ENCODE measurements around the gene TRAK1. TPM values are rescaled to one million over a fixed set of nuclear protein-coding genes. Genes with fewer than 3 reads are reported as not detected.

The TRAK1 gene
- total RNA-seq, 1 donor from 2014 or later = 53.8 TPM

GRCh38 chr3:42198709-42199108, 107.6 kb downstream of the TRAK1 start:
- Mint-ChIP-seq H3K4me1 (ENCODE audit: low read depth) (no peaks in the 10 kb centered on the region), H3K27me3 (no peaks in the 10 kb centered on the region), H3K27ac (no peak overlapping the region), H3K4me3 (ENCODE audit: low read depth) (no peak overlapping the region), H3K9me3 (ENCODE audit: low read depth) (no peaks in the 10 kb centered on the region), H3K36me3 (ENCODE audit: insufficient read depth) (peaks cover 32% of the 10 kb centered on the region)
- TF ChIP-seq CTCF (IDR thresholded peaks at IDR 0.05; ENCODE audit: unreplicated experiment) = no peak
- DNase-seq (ENCODE audit: low spot score, unreplicated experiment) = no peak

GRCh38 chr3:42202217-42202865, 111.2 kb downstream of the TRAK1 start:
- no peak for DNase-seq (ENCODE audit: low spot score, unreplicated experiment)
- H3K4me1 Mint-ChIP-seq (ENCODE audit: low read depth) = no peaks in the 10 kb centered on the region
- no peak overlapping the region for H3K4me3 Mint-ChIP-seq (ENCODE audit: low read depth)
- no peak overlapping the region for H3K27ac Mint-ChIP-seq
- H3K9me3 Mint-ChIP-seq (ENCODE audit: low read depth) = no peaks in the 10 kb centered on the region
- H3K27me3 Mint-ChIP-seq = no peaks in the 10 kb centered on the region
- peaks cover 33% of the 10 kb centered on the region for H3K36me3 Mint-ChIP-seq (ENCODE audit: insufficient read depth)
- TF ChIP-seq CTCF (IDR thresholded peaks at IDR 0.05; ENCODE audit: unreplicated experiment) = no peak

- no peak for TF ChIP-seq CTCF (IDR thresholded peaks at IDR 0.05; ENCODE audit: unreplicated experiment)
These were observed 113.9 kb downstream of the TRAK1 start for GRCh38 chr3:42204867-42205599.

GRCh38 chr3:42205800-42206514, 114.8 kb downstream of the TRAK1 start:
- Mint-ChIP-seq H3K4me1 (ENCODE audit: low read depth) (peaks cover 3% of the 10 kb centered on the region), H3K36me3 (ENCODE audit: insufficient read depth) (peaks cover 32% of the 10 kb centered on the region), H3K9me3 (ENCODE audit: low read depth) (no peaks in the 10 kb centered on the region), H3K27me3 (no peaks in the 10 kb centered on the region), H3K4me3 (ENCODE audit: low read depth) (no peak overlapping the region), H3K27ac (no peak overlapping the region)
- DNase-seq (ENCODE audit: low spot score, unreplicated experiment) = no peak
- TF ChIP-seq CTCF (IDR thresholded peaks at IDR 0.05; ENCODE audit: unreplicated experiment) = no peak

More at GRCh38 chr3:42204867-42205599, 113.9 kb downstream of the TRAK1 start:
- peaks cover 34% of the 10 kb centered on the region for H3K36me3 Mint-ChIP-seq (ENCODE audit: insufficient read depth)
- no peaks in the 10 kb centered on the region for H3K4me1 Mint-ChIP-seq (ENCODE audit: low read depth)
- no peak overlapping the region for H3K4me3 Mint-ChIP-seq (ENCODE audit: low read depth)
- H3K27ac Mint-ChIP-seq = no peak overlapping the region
- H3K9me3 Mint-ChIP-seq (ENCODE audit: low read depth) = no peaks in the 10 kb centered on the region
- no peaks in the 10 kb centered on the region for H3K27me3 Mint-ChIP-seq
- DNase-seq (ENCODE audit: low spot score, unreplicated experiment) = no peak

- Mint-ChIP-seq H3K9me3 (ENCODE audit: low read depth) (no peaks in the 10 kb centered on the region), H3K4me1 (ENCODE audit: low read depth) (peaks cover 3% of the 10 kb centered on the region), H3K27me3 (no peaks in the 10 kb centered on the region), H3K27ac (no peak overlapping the region), H3K36me3 (ENCODE audit: insufficient read depth) (peaks cover 24% of the 10 kb centered on the region), H3K4me3 (ENCODE audit: low read depth) (no peak overlapping the region)
- DNase-seq (ENCODE audit: low spot score, unreplicated experiment) = no peak
- TF ChIP-seq CTCF (IDR thresholded peaks at IDR 0.05; ENCODE audit: unreplicated experiment) = no peak
These were observed 118.8 kb downstream of the TRAK1 start for GRCh38 chr3:42209917-42210316.
